Mesenchymal stem cell (in vitro differentiated cells and primary cell): ENCODE measurements around the gene TCEAL1.

Experiments
- DNase-seq: peaks from one replicate; pipeline ENCODE4 v3.0.0-alpha.2; 2013
- H2AFZ ChIP-seq: one replicate; pipeline ENCODE4 v1.6.1; 2013; ENCODE audit warnings: low read depth, mild to moderate bottlenecking, control low read depth, inconsistent platforms, low read length, moderate library complexity
- H2AK5ac ChIP-seq: 2 replicates; pipeline ENCODE4 v1.6.1; 2013; ENCODE audit warnings: low read length, moderate library complexity, mild to moderate bottlenecking, inconsistent platforms; ENCODE audit not compliant: severe bottlenecking
- H2BK120ac ChIP-seq: one replicate; pipeline ENCODE4 v1.6.1; 2013; ENCODE audit warnings: low read depth, mild to moderate bottlenecking, inconsistent platforms, low read length, moderate library complexity
- H2BK12ac ChIP-seq, 2 experiments: one replicate each; pipeline ENCODE4 v1.6.1; 2013; ENCODE audit warnings: inconsistent platforms in 2 of 2, low read length in 2 of 2, mild to moderate bottlenecking in 2 of 2, moderate library complexity in 2 of 2, control low read depth in 1 of 2
- H2BK15ac ChIP-seq: one replicate; pipeline ENCODE4 v1.6.1; 2013; ENCODE audit warnings: mild to moderate bottlenecking, low read depth, inconsistent platforms; ENCODE audit not compliant: poor library complexity, severe bottlenecking
- H2BK5ac ChIP-seq: 2 replicates; pipeline ENCODE4 v1.6.1; 2013; ENCODE audit warnings: low read depth, mild to moderate bottlenecking, low read length, control low read depth, inconsistent platforms; ENCODE audit not compliant: poor library complexity, severe bottlenecking
- H3K14ac ChIP-seq, 2 experiments: one replicate each; pipeline ENCODE4 v1.6.1; 2013; ENCODE audit warnings: inconsistent platforms in 2 of 2, low read length in 2 of 2, control low read depth in 1 of 2, mild to moderate bottlenecking in 1 of 2, moderate library complexity in 1 of 2
- H3K18ac ChIP-seq, 2 experiments: one replicate each; pipeline ENCODE4 v1.6.1; 2013; ENCODE audit warnings: inconsistent platforms in 2 of 2, low read length in 2 of 2, control low read depth in 1 of 2, low read depth in 1 of 2, mild to moderate bottlenecking in 1 of 2
- H3K23ac ChIP-seq, 2 experiments: one replicate each; pipeline ENCODE4 v1.6.1; 2013; ENCODE audit warnings: inconsistent platforms in 2 of 2, low read length in 2 of 2, mild to moderate bottlenecking in 2 of 2, moderate library complexity in 2 of 2, control low read depth in 1 of 2
- H3K27ac ChIP-seq: 2 replicates; pipeline ENCODE4 v1.5.1; 2013; ENCODE audit warnings: mild to moderate bottlenecking, moderate library complexity, low read length, control low read depth, inconsistent platforms; ENCODE audit not compliant: poor library complexity, severe bottlenecking
- H3K27me3 ChIP-seq, 2 experiments: 2 replicates each; pipeline versions ENCODE4 v1.6.1 to v1.7.0; 2013; ENCODE audit warnings: low read length in 2 of 2, mild to moderate bottlenecking in 2 of 2, moderate library complexity in 2 of 2, control low read depth in 1 of 2, inconsistent platforms in 1 of 2; ENCODE audit not compliant: control insufficient read depth in 1 of 2, insufficient read depth in 1 of 2
- H3K36me3 ChIP-seq, 2 experiments: 2 replicates each; pipeline versions ENCODE4 v1.6.1 to v1.7.0; 2013; ENCODE audit warnings: low read length in 2 of 2, control low read depth in 1 of 2, inconsistent platforms in 1 of 2, low read depth in 1 of 2, mild to moderate bottlenecking in 1 of 2; ENCODE audit not compliant: insufficient read depth in 2 of 2, control insufficient read depth in 1 of 2
- H3K4ac ChIP-seq, 2 experiments: one replicate each; pipeline ENCODE4 v1.6.1; 2013; ENCODE audit warnings: inconsistent platforms in 2 of 2, low read length in 2 of 2, mild to moderate bottlenecking in 2 of 2, moderate library complexity in 2 of 2, control low read depth in 1 of 2, low read depth in 1 of 2
- H3K4me1 ChIP-seq: 2 replicates; pipeline ENCODE4 v1.6.1; 2013; ENCODE audit warnings: low read depth, low read length, control low read depth; ENCODE audit not compliant: control insufficient read depth, insufficient read depth
- H3K4me2 ChIP-seq: 2 replicates; pipeline ENCODE4 v1.6.1; 2013; ENCODE audit warnings: low read length, mild to moderate bottlenecking, inconsistent platforms; ENCODE audit not compliant: poor library complexity, severe bottlenecking
- H3K4me3 ChIP-seq, 2 experiments: 2 replicates each; pipeline versions ENCODE4 v1.5.1 to v1.7.0; 2013; ENCODE audit warnings: low read length in 2 of 2, mild to moderate bottlenecking in 2 of 2, control low read depth in 1 of 2, low read depth in 1 of 2; ENCODE audit not compliant: insufficient read depth in 1 of 2
- H3K79me1 ChIP-seq: replicated peaks from 2 replicates; pipeline ENCODE4 v1.6.1; 2013; ENCODE audit warnings: mild to moderate bottlenecking, control low read depth, low read length, inconsistent platforms; ENCODE audit not compliant: poor library complexity, severe bottlenecking
- H3K9ac ChIP-seq: 2 replicates; pipeline ENCODE4 v1.7.0; 2013; ENCODE audit warnings: mild to moderate bottlenecking, low read length, moderate library complexity
- H3K9me3 ChIP-seq: 2 replicates; pipeline ENCODE4 v1.7.0; 2013; ENCODE audit warnings: mild to moderate bottlenecking, low read length; ENCODE audit not compliant: control insufficient read depth
- H4K8ac ChIP-seq: one replicate; pipeline ENCODE4 v1.6.1; 2013; ENCODE audit warnings: inconsistent platforms, mild to moderate bottlenecking, low read length, moderate library complexity
- H4K91ac ChIP-seq: one replicate; pipeline ENCODE4 v1.6.1; 2013; ENCODE audit warnings: mild to moderate bottlenecking, low read length, inconsistent platforms
- WGBS: methylation state at CpG from one replicate; pipeline ENCODE4 v1.1.7; 2013; ENCODE audit warnings: mixed read lengths; 5-methylcytosine and 5-hydroxymethylcytosine counted together

Gene TCEAL1

GRCh38 chrX:103640401-103641155 lies 11.8 kb downstream of the TCEAL1 start:
- Histone ChIP-seq H3K18ac (no peak overlapping the region), H3K14ac (no peak overlapping the region), H2AFZ (no peak overlapping the region), H2BK5ac (no peak overlapping the region), H3K9ac (peak overlapping the region; percentile 29), H3K79me1 (no peaks in the 10 kb centered on the region), H4K8ac (no peak overlapping the region), H3K4me3 (no peak overlapping the region), H3K4me1 (peaks cover 7% of the 10 kb centered on the region), H2BK12ac (no peak overlapping the region), H3K27me3 (no peaks in the 10 kb centered on the region), H2BK120ac (no peak overlapping the region), H2BK15ac (no peak overlapping the region), H4K91ac (no peak overlapping the region), H3K27ac (peak overlapping the region; percentile 35), H3K23ac (no peak overlapping the region), H2AK5ac (no peak overlapping the region), H3K9me3 (no peaks in the 10 kb centered on the region), H3K4ac (no peak overlapping the region), H3K36me3 (no peaks in the 10 kb centered on the region), H3K4me2 (no peak overlapping the region)
- 94% methylated on average over 2 of the region's 4 CpGs for WGBS
- DNase-seq, result peak; percentile 33

- no peak overlapping the region for H2AFZ ChIP-seq
- H2BK12ac ChIP-seq, result no peak overlapping the region
- H3K27me3 ChIP-seq, result no peaks in the 10 kb centered on the region
- H4K91ac ChIP-seq, result no peak overlapping the region
- no peak overlapping the region for H3K4me3 ChIP-seq
- DNase-seq, result no peak
- no peak overlapping the region for H3K18ac ChIP-seq
- H2BK5ac ChIP-seq, result no peak overlapping the region
- no peak overlapping the region for H3K4me2 ChIP-seq
- H3K14ac ChIP-seq, result no peak overlapping the region
- H3K23ac ChIP-seq, result no peak overlapping the region
- H2AK5ac ChIP-seq, result no peak overlapping the region
- H2BK120ac ChIP-seq, result no peak overlapping the region
- no peak overlapping the region for H4K8ac ChIP-seq
- H3K36me3 ChIP-seq, result no peaks in the 10 kb centered on the region
- no peak overlapping the region for H2BK15ac ChIP-seq
- no peak overlapping the region for H3K4ac ChIP-seq
- no peaks in the 10 kb centered on the region for H3K79me1 ChIP-seq
- H3K4me1 ChIP-seq, result peaks cover under 1% of the 10 kb centered on the region
- no peak overlapping the region for H3K27ac ChIP-seq
- H3K9ac ChIP-seq, result no peak overlapping the region
- whole genome bisulfite sequencing, result no CpG with 5 or more reads among the region's 1 CpG
- peaks cover 5% of the 10 kb centered on the region for H3K9me3 ChIP-seq
These were observed 15.3 kb downstream of the TCEAL1 start for GRCh38 chrX:103644125-103644524.

GRCh38 chrX:103647630-103648029 lies 18.9 kb downstream of the TCEAL1 start:
- Histone ChIP-seq H3K4me2 (no peak overlapping the region), H3K4me1 (no peaks in the 10 kb centered on the region), H3K79me1 (no peaks in the 10 kb centered on the region), H2BK5ac (no peak overlapping the region), H2BK120ac (no peak overlapping the region), H2BK12ac (no peak overlapping the region), H3K27ac (no peak overlapping the region), H3K4ac (no peak overlapping the region), H3K23ac (no peak overlapping the region), H4K91ac (no peak overlapping the region), H3K9me3 (peaks cover 5% of the 10 kb centered on the region), H3K14ac (no peak overlapping the region), H3K4me3 (no peak overlapping the region), H3K27me3 (no peaks in the 10 kb centered on the region), H3K36me3 (no peaks in the 10 kb centered on the region), H3K9ac (no peak overlapping the region), H2AFZ (no peak overlapping the region), H2BK15ac (no peak overlapping the region), H3K18ac (no peak overlapping the region), H4K8ac (no peak overlapping the region), H2AK5ac (no peak overlapping the region)
- no CpG with 5 or more reads among the region's 1 CpG for WGBS
- DNase-seq, result no peak

- Histone ChIP-seq H2AFZ (no peak overlapping the region), H4K8ac (no peak overlapping the region), H3K79me1 (no peaks in the 10 kb centered on the region), H2BK120ac (no peak overlapping the region), H2BK5ac (no peak overlapping the region), H3K27me3 (no peaks in the 10 kb centered on the region), H3K27ac (no peak overlapping the region), H2BK15ac (no peak overlapping the region), H3K23ac (no peak overlapping the region), H2BK12ac (no peak overlapping the region), H3K18ac (no peak overlapping the region), H3K9me3 (peaks cover 5% of the 10 kb centered on the region), H2AK5ac (no peak overlapping the region), H3K9ac (no peak overlapping the region), H3K14ac (no peak overlapping the region), H3K4ac (no peak overlapping the region), H3K4me3 (no peak overlapping the region), H3K4me1 (no peaks in the 10 kb centered on the region), H3K4me2 (no peak overlapping the region), H3K36me3 (no peaks in the 10 kb centered on the region), H4K91ac (no peak overlapping the region)
- DNase-seq, result no peak
- 100% methylated on average over 2 of the region's 2 CpGs for WGBS
These were observed 22.5 kb downstream of the TCEAL1 start for GRCh38 chrX:103651151-103651773.
